ENCODE data around the gene NR2C2. TPM values are rescaled to one million over a fixed set of nuclear protein-coding genes. Genes with fewer than 3 reads are reported as not detected.

NR2C2 gene
- total and polyA plus RNA-seq, 4 donors = 3.3 to 21.8 (median 14.5) TPM

GRCh38 chr3:14926592-14926991, 20.8 kb upstream of the NR2C2 start (continued):
- TF ChIP-seq, protein P1, sequence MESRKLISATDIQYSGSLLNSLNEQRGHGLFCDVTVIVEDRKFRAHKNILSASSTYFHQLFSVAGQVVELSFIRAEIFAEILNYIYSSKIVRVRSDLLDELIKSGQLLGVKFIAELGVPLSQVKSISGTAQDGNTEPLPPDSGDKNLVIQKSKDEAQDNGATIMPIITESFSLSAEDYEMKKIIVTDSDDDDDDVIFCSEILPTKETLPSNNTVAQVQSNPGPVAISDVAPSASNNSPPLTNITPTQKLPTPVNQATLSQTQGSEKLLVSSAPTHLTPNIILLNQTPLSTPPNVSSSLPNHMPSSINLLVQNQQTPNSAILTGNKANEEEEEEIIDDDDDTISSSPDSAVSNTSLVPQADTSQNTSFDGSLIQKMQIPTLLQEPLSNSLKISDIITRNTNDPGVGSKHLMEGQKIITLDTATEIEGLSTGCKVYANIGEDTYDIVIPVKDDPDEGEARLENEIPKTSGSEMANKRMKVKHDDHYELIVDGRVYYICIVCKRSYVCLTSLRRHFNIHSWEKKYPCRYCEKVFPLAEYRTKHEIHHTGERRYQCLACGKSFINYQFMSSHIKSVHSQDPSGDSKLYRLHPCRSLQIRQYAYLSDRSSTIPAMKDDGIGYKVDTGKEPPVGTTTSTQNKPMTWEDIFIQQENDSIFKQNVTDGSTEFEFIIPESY (IDR thresholded peaks at IDR 0.05) = no peak

DNA sequence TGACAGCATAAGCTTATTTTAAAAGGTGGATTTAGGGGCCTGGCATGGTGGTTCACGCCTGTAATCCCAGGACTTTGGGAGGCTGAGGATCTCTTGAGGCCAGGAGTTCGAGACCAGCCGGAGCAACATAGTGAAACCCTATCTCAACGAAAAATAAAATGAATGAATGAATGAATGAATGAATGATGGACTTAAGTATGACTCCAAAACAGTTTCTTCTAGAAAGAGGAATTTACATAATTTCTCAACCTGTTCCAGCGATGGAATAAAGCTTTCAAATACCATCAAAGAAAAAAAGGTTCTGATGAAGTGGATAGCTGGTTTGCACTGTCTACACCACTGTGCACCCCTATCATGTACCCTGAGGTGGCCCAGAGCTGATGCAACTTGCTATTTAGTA, 20.1 kb upstream of the NR2C2 start:
- Histone ChIP-seq H3K27me3 (ENCODE audit: control insufficient read depth in 4 of 4, insufficient read depth in 4 of 4, low read length in 3 of 4) (no peaks in the 10 kb centered on the region), H3K9me3 (ENCODE audit: control insufficient read depth in 4 of 4, low read length in 3 of 4) (no peaks in the 10 kb centered on the region), H3K36me3 (ENCODE audit: control insufficient read depth in 4 of 4, insufficient read depth in 3 of 4, low read depth in 1 of 4, low read length in 3 of 4) (no peaks in the 10 kb centered on the region), H3K27ac (ENCODE audit: low read depth in 1 of 2, low read length in 2 of 2) (no peak overlapping the region), H3K4me3 (ENCODE audit: low read depth in 1 of 3, low read length in 3 of 3) (no peak overlapping the region), H3K4me1 (ENCODE audit: control insufficient read depth in 4 of 4, insufficient read depth in 4 of 4, low read length in 3 of 4) (no peaks in the 10 kb centered on the region), H3K9ac (ENCODE audit: low read depth in 1 of 2, low read length in 2 of 2) (no peak overlapping the region)
- TF ChIP-seq ATF3 (IDR thresholded peaks at IDR 0.05) (no peak), TAF1 (conservative IDR thresholded peaks at IDR 0.05) (no peak), HNF4A (conservative IDR thresholded peaks at IDR 0.05) (no peak), RAD21 (IDR thresholded peaks at IDR 0.05) (no peak), GABPA (IDR thresholded peaks at IDR 0.05 in 1 of 2, conservative IDR thresholded peaks at IDR 0.05 in 1 of 2) (no peak), EGR1 (IDR thresholded peaks at IDR 0.05; ENCODE audit: low read depth in 2 of 2) (no peak)
- TF ChIP-seq, protein P2, sequence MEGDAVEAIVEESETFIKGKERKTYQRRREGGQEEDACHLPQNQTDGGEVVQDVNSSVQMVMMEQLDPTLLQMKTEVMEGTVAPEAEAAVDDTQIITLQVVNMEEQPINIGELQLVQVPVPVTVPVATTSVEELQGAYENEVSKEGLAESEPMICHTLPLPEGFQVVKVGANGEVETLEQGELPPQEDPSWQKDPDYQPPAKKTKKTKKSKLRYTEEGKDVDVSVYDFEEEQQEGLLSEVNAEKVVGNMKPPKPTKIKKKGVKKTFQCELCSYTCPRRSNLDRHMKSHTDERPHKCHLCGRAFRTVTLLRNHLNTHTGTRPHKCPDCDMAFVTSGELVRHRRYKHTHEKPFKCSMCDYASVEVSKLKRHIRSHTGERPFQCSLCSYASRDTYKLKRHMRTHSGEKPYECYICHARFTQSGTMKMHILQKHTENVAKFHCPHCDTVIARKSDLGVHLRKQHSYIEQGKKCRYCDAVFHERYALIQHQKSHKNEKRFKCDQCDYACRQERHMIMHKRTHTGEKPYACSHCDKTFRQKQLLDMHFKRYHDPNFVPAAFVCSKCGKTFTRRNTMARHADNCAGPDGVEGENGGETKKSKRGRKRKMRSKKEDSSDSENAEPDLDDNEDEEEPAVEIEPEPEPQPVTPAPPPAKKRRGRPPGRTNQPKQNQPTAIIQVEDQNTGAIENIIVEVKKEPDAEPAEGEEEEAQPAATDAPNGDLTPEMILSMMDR (IDR thresholded peaks at IDR 0.05; ENCODE audit: low read depth, low read length, missing input control) = no peak
- no peak for DNase-seq (ENCODE audit: low spot score)
- 94% methylated on average over 5 of the region's 5 CpGs for WGBS

GRCh38 chr3:14929310-14930074, 17.9 kb upstream of the NR2C2 start:
- Histone ChIP-seq H3K27ac (ENCODE audit: low read depth in 1 of 2, low read length in 2 of 2) (no peak overlapping the region), H3K9ac (ENCODE audit: low read depth in 1 of 2, low read length in 2 of 2) (no peak overlapping the region), H3K36me3 (ENCODE audit: control insufficient read depth in 4 of 4, insufficient read depth in 3 of 4, low read depth in 1 of 4, low read length in 3 of 4) (no peaks in the 10 kb centered on the region), H3K4me3 (ENCODE audit: low read depth in 1 of 3, low read length in 3 of 3) (no peak overlapping the region), H3K9me3 (ENCODE audit: control insufficient read depth in 4 of 4, low read length in 3 of 4) (no peaks in the 10 kb centered on the region), H3K27me3 (ENCODE audit: control insufficient read depth in 4 of 4, insufficient read depth in 4 of 4, low read length in 3 of 4) (no peaks in the 10 kb centered on the region), H3K4me1 (ENCODE audit: control insufficient read depth in 4 of 4, insufficient read depth in 4 of 4, low read length in 3 of 4) (peaks cover 0 to 5% (median 0%) of the 10 kb centered on the region in 4 donors)
- WGBS = 82% methylated on average over 2 of the region's 2 CpGs
- DNase-seq (ENCODE audit: low spot score) = no peak
- no peak for TF ChIP-seq RAD21 (IDR thresholded peaks at IDR 0.05)
- TF ChIP-seq EGR1 (IDR thresholded peaks at IDR 0.05; ENCODE audit: low read depth in 2 of 2) = peak in 1 of 2 donors; percentile 12

DNA sequence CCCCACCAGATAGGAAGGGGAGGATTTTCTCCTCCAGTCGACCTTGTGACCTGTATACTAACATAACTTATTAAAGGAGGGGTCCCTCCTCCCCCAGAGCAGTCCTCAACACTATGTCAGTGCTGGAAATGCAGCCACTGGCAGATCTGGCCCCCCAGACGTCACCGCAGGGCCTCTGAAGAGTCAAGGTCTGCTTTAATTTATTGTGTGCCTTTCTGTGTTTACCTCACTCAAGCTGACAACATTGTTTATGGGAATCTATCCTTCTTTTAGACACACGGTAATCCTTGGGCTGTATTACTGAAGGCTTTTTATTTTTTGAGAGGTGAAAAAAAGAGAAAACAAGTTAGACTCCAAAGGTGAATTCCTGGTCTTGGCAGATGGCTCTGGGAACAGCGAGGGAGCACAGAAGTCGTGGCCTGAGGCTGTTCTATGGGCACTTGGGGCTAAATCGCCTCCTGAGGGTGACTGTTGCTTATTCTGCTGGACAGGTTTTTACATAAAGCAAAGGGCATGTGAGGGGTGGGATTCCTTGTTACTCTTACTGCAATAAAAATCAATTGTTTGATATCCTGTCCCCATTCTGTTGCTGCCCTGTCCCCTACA, 13.5 kb upstream of the NR2C2 start:
- Histone ChIP-seq H3K36me3 (ENCODE audit: control insufficient read depth in 4 of 4, insufficient read depth in 3 of 4, low read depth in 1 of 4, low read length in 3 of 4) (no peaks in the 10 kb centered on the region), H3K9me3 (ENCODE audit: control insufficient read depth in 4 of 4, low read length in 3 of 4) (no peaks in the 10 kb centered on the region), H3K4me1 (ENCODE audit: control insufficient read depth in 4 of 4, insufficient read depth in 4 of 4, low read length in 3 of 4) (peaks cover 0 to 8% (median 0%) of the 10 kb centered on the region in 4 donors), H3K4me3 (ENCODE audit: low read depth in 1 of 3, low read length in 3 of 3) (no peak overlapping the region), H3K9ac (ENCODE audit: low read depth in 1 of 2, low read length in 2 of 2) (no peak overlapping the region), H3K27me3 (ENCODE audit: control insufficient read depth in 4 of 4, insufficient read depth in 4 of 4, low read length in 3 of 4) (no peaks in the 10 kb centered on the region), H3K27ac (ENCODE audit: low read depth in 1 of 2, low read length in 2 of 2) (no peak overlapping the region)
- 58% methylated on average over 7 of the region's 7 CpGs for WGBS
- TF ChIP-seq, protein P1 (IDR thresholded peaks at IDR 0.05) = no peak
- TF ChIP-seq FOXA1 (IDR thresholded peaks at IDR 0.05) = no peak
- no peak for DNase-seq (ENCODE audit: low spot score)
